ENCODE results near the gene THSD7A. TPM values are rescaled to one million over a fixed set of nuclear protein-coding genes. Genes with fewer than 3 reads are reported as not detected.

THSD7A gene, protein sequence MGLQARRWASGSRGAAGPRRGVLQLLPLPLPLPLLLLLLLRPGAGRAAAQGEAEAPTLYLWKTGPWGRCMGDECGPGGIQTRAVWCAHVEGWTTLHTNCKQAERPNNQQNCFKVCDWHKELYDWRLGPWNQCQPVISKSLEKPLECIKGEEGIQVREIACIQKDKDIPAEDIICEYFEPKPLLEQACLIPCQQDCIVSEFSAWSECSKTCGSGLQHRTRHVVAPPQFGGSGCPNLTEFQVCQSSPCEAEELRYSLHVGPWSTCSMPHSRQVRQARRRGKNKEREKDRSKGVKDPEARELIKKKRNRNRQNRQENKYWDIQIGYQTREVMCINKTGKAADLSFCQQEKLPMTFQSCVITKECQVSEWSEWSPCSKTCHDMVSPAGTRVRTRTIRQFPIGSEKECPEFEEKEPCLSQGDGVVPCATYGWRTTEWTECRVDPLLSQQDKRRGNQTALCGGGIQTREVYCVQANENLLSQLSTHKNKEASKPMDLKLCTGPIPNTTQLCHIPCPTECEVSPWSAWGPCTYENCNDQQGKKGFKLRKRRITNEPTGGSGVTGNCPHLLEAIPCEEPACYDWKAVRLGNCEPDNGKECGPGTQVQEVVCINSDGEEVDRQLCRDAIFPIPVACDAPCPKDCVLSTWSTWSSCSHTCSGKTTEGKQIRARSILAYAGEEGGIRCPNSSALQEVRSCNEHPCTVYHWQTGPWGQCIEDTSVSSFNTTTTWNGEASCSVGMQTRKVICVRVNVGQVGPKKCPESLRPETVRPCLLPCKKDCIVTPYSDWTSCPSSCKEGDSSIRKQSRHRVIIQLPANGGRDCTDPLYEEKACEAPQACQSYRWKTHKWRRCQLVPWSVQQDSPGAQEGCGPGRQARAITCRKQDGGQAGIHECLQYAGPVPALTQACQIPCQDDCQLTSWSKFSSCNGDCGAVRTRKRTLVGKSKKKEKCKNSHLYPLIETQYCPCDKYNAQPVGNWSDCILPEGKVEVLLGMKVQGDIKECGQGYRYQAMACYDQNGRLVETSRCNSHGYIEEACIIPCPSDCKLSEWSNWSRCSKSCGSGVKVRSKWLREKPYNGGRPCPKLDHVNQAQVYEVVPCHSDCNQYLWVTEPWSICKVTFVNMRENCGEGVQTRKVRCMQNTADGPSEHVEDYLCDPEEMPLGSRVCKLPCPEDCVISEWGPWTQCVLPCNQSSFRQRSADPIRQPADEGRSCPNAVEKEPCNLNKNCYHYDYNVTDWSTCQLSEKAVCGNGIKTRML (N-terminal part only)
- polyA plus RNA-seq (ENCODE audit: insufficient read length in 4 of 4): 10 to 100 TPM; 62.0 to 76.0 (median 72.8) TPM

DNA sequence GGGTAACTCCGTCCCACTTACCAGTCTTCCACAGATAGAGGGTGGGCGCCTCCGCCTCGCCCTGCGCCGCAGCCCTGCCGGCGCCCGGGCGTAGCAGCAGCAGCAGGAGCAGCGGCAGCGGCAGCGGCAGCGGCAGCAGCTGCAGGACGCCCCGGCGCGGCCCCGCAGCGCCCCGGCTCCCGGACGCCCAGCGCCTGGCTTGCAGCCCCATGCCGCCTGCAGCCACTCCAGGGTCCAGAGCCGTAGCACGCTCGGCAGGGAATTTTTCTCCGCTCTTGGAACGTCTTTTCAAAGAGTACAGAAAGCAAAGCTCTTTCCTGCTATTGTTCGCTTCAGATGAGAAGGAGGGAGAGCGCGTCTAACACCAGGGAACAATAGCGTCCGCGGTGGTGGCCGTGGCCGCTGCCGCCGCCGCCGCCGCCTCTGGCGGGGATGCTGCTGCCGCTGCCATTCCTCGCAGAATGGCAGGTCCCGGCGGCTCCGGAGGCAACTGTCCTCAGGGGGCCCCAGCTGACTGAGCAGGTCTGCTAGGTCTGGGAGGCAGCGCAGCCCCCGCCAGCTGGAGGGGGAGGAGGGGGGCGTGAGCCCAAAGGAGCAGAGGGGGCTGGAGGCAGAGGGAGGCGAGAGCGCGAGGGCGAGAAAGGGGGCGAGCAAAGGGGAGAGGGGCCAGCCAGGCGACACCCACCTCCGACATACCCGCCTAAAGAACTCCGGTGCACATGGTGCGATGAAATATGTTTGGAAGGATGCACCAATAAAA, at the start of gene THSD7A:
TSS of gene THSD7A (minus strand) at position 463 of the 760 bp plus-strand sequence. CDS start at position 211, 252 bp downstream.
- peak in 2 of 4 donors; percentile 43 to 50 for DNase-seq (ENCODE audit: low read depth in 4 of 4, low spot score in 2 of 4)

DNA sequence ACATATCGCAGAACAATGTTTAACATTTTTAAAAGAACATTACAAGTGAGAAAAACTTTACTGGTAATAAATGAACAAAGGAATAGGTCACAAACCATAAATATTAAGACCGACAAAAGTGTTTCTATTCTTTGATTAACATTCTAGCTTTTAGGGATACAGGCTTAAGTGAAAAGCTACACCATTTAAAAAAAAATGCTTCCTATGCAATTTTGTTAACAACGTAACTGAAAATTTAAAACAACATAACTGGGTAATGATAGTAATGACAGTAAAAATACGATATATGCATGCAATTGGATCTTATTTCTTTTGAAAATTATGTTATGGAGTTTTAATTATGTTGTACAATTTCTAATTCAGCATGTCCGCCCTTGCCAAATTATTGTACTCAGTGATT, 49.7 kb upstream of the THSD7A start:
- DNase-seq (ENCODE audit: low read depth in 4 of 4, low spot score in 2 of 4): no peak

DNA sequence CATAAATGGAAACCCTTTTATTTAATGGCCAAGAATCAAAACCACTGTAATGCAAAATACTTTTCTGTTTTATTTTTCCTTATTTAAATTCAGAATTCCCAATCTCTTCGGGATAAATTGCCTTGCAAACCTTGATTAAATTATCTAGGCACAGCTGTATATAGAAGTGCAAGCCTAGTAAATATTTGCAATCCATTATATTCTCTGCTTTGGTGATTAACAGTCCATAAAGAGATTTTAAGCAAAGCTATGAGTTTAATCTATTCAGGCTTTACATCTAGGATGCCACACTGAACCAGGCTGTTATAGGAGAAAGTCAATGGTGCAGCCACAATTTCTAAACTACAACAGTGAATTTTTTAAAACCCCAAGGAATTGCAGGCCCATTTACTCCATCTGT, 43.6 kb upstream of the THSD7A start:
- DNase-seq (ENCODE audit: low read depth in 4 of 4, low spot score in 2 of 4): no peak

DNA sequence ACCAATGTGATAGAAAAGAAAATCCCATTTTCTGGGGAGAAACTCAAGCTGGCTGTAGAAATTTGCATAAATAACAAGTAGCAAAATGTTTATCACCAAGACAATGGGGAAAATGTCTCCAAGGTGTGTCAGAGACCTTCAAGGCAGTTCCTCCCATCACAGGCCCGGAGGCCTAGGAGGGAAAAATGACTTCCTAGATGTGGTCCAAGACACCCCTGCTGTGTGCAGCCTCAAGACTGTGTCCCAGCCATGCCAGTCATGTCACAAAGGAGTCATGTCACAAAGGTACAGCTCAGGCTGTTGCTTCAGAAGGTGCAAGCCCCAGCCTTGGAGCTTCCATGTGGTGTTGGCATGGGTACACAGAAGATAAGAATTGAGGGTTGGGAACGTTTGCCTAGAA, 33.7 kb upstream of the THSD7A start:
- DNase-seq (ENCODE audit: low read depth in 4 of 4, low spot score in 2 of 4): no peak

DNA sequence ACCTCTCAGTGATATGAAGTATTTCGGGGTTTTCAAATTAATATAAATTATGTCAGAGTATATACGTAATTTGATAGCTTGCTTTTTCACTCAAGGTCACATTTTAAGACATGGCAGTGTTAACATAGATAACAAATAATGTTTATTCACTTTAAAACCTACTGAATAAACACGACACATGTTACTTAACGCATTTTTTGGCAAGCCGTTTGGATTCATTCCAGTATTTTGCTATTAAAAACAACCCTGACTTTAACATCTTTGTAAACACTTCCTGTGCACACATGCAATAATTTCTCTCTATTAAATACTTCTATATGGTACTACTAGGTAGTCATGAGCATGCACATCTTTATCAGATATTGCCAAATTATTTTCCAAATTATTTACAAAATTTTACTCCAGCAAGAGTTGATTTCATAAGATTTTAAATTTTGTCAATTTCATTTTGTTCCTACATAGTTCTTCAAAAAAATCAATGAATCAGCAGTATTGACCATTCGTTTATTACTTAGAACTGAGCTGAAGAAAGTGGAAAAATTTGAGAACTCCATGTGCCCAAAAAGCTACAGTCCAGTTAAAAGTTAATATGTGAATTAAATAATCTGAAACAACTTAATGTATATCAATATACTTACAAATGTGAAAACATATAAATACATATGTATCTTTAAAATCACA, 26.8 kb upstream of the THSD7A start:
- DNase-seq (ENCODE audit: low read depth in 4 of 4, low spot score in 2 of 4): no peak

DNA sequence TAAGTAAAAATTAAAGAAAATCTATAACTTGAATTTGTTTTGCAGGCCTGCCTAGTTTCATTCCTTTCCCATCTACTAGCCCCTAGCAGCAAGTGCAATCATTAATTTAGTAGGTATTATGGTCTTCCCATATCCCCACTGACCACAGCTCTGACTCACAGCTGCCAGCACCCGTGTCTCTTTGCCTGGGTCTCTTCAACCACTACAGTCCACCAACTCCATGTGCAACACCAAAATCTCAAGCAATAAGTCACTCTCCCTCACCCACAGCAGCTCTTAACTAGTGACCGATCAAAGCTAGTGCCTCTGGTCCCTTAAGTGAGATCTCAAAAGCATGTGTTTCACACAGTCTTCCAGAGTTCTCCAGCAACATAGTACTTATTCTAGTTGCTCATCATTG, 26.0 kb upstream of the THSD7A start:
- no peak for DNase-seq (ENCODE audit: low read depth in 4 of 4, low spot score in 2 of 4)

DNA sequence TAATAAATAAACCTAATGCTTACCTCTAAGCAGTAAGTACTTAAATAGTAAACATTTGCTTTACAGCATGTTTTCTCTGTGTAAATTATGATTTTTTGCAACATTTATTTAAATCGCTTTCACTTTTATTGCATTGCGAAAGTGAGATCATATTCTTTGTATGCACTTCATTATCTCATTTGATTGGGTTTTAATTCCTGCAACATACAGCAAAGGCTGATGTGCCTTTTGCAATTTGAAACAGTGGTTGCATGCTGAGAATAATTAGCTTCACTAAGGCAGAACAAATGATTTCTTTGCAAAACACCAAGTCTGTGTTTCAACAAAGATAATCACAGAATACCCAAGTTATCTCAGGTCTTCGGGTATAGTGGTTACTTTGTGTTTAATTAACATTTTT, 16.3 kb upstream of the THSD7A start:
- DNase-seq (ENCODE audit: low read depth in 4 of 4, low spot score in 2 of 4): no peak

DNA sequence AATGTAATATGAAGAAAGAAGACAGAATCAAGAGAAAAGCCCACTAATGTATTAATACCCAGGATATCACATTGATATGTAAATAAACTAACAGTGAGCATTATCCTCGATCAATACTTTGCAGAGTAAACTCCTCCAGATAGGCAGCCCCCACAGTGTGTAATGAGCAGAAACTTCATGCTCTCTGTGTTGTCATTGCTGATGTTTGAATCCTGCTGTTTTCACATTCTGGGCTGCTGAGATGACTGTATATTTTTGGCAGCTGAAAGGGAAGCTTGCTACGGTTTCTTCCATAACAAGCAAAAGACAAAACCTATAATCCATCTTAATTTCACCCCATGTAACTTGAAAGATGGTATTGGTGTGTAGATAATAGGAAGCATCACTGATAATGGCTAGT, 15.3 kb upstream of the THSD7A start:
- no peak for DNase-seq (ENCODE audit: low read depth in 4 of 4, low spot score in 2 of 4)

DNA sequence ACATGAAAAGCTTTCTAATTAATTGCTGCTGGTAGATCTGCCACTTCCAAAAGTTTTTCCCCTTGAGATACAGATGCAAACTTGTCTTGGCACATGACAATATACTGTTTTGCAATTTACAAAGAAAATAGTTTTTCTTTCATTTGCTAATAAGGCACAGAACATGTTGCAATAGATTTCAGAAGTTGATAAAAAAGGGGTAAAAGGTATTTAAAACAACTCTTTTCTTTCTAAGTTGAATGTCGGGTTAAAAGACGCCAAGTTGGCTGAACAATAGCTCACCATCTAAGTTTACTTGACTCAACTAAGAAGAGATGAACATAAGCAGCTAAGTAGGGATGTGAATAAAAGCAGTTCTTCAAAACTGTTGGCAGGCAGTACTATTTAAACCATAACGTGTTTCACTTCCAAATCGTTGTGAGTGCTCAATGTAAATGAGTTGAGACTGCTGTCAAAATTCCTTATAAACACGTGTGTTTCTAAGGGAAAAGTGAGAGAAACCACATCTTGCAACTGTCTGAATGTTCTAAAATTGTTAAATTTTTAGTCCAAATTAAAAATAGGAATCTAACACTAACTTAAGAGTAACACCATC, 14.5 kb upstream of the THSD7A start:
- DNase-seq (ENCODE audit: low read depth in 4 of 4, low spot score in 2 of 4): no peak

DNA sequence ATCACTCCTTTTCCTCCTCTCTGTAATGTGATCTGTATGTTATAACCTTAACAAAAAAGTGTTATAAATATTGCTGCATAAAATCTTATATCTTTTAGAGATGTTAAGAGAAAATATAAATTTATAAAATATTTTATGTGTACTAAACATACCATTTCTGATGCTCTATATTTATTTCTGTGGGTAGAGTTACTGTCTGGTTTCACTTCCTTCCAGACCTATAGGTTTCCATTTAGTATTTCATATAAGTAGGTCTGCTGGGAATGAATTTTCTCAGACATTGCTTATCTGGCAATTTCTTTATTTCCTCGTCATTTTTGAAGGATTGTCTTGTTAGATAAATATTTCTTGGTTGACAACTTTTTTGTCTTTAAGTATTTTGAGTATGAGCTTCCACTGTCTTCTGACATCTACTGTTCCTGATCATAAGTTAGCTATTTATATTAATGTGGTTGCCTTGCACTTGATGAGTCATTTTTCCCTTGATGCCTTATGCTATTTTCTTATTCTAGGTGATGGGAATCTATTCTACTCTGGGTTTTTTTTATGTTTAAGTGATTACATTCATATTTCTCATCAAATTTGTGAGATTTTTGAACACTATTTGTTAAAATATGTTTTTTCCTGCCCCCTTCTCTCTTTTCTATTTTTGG, 11.2 kb upstream of the THSD7A start:
- DNase-seq (ENCODE audit: low read depth in 4 of 4, low spot score in 2 of 4): no peak

DNA sequence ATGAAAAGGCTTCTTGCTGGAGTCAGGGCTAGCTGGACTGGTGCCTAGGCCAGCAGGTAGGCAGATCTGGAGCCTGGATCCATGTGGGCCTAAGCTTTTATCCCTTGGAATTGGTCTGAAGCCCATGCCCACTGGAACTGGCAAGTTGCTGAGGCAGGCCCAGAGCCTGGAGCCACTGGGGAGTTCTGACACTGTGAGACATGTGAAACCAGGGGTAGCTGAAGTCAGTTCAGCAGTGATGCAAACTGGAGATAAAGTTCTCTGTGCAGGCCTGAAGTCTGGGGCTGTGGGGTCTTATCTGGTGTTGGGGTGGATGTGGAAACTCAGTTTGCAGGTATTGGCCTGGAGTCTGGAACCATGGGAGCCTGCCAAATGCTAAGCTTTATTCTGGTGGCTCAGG, 9.7 kb upstream of the THSD7A start:
- no peak for DNase-seq (ENCODE audit: low read depth in 4 of 4, low spot score in 2 of 4)

DNA sequence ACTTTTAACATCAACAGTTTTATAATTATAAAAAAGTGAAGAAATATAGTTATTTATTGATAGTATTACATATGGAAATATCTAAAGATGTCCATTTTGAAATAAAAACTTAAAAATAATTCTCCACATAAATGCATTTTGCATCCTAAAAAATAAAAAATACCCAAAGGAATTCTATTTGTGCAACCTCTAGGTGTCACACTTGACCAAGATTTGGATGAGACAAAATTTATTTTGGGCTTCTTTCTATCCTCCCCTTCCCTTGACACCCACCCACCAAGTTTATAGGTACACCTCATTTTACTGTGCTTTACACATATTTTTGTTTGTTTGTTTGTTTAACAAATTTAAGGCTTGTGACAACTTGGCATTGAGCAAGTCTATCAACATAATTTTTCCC, 3.3 kb upstream of the THSD7A start:
- DNase-seq (ENCODE audit: low read depth in 4 of 4, low spot score in 2 of 4): no peak

DNA sequence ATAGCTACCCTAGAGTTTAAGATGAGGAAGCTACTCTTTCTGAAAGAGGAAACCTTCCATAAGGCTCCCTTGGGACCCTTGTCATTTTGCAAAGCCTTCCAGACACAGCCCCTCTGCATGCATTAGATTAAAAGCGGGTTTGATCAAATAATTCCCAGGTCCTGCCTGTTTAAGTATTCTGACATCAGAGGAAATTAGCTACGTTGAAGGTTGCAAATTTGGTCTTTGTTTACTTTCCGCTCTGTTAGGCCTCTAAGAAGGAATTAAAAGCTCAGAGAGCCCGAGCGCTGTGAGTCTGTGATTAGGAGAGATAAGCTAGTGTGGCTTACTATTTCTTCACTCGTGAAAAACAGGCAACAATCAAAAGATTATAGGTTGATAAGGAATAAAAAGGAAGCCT, 1.4 kb upstream of the THSD7A start:
- DNase-seq (ENCODE audit: low read depth in 4 of 4, low spot score in 2 of 4): peak in 1 of 4 donors; percentile 28

DNA sequence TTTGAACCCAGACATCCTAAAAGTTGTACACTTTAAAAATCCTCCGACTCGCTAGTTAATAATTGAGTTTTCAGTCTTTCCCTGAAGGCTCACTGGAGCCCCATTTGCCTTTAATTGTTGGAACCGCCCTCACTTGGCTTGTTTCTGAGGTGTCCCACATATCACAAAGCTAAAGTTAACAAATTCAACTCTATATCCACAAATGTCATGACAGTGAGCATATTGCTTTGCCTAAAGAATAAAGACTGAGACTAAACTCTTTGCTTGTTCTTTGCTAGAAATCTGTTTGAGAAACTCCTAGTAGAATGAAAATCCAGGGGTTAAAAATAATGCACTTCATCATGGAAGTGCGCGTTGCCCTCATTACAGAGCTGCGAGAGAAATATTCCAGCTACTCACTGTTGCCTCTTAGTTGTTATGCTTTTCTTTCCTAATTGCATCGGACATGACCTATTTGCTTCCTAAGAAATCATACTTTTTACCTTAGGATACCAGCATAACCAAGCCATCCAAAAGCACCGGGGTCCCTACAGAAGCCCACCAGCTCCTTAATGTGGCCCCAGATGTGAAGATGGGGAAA, 752 bp downstream of the THSD7A start:
- peak; percentile 33 to 73 (median 41) for DNase-seq (ENCODE audit: low read depth in 4 of 4, low spot score in 2 of 4)

DNA sequence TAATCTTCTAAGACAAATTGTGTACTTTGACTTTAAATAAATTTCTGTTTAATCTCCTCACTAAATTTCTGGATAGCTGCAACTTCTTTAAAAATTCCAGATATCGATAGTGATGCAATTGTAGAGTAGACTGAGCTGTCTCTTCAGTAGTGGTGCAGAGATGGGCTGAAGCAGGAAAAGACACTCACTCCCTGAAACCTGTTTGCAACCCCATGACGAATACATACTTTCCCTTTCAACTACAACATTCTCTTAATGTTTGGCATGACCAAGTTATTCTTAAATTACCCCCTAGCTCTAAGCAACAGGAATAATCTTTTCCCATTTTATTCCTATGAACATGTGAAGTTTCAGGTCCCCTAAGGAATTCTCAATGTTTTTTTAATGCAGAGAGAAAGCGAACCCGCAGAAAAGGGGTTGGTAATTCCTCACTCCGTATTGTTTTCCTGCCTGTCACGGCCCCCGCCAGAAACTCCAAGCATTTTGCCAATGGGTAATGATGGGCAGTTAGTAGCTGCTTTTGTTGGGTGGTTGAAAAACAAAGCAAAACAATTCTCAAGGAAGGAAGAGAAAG, 1.3 kb downstream of the THSD7A start:
- DNase-seq (ENCODE audit: low read depth in 4 of 4, low spot score in 2 of 4): no peak

DNA sequence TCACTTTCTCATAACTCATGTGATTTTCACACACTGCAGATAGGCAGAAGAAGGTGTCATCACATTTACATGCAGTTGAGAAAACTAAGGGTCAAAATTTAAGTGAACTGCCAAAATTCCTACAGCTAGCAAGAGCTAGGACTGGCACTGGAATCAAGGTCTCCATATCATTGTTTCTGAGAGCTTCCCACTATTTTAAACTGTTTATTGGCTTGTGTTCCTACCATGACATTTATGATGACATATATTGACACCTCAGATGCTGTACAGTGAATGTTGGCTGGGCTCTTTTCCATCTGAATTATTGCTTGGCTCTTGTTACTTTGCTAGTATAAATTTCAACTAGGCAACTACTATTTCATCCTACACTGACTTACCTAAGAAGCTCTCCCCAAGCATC, 2.0 kb downstream of the THSD7A start:
- DNase-seq (ENCODE audit: low read depth in 4 of 4, low spot score in 2 of 4): no peak

DNA sequence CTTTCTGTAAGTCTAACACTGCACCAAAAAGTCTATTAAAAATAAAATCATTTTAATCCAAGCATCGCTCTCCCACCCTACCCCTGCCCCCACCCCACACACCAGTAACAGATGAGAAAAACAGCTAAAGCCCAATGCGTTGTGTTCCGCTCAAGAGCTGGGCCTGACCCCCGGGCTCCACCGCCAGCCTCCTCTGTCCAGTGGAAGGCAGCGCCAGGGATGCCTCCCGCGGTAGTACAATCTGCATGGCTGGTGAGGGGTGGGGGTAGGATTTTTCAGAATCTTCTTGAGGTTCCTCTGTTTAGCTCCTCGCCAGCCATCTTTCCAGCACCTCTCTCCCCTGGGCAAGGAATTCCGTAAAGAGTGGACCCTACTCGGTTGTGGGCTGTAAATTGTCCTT, 12.1 kb downstream of the THSD7A start:
- no peak for DNase-seq (ENCODE audit: low read depth in 4 of 4, low spot score in 2 of 4)

DNA sequence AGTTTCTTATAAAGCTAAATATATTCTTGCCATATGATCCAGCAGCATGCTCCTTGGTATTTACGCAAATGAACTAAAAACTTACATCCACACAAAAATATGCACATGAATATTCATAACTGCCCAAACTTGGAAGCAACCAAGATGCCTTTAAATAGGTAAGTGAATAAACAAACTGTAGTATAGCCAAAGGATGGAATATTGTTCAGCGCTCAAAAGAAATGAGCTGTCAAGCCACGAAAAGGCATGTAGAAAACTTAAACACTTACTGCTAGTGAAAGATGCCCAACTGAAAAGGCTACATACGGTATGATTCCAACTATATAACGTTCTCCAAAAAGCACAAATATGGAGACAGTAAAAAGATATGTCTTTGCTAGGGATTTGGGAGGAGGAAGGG, 12.7 kb downstream of the THSD7A start:
- DNase-seq (ENCODE audit: low read depth in 4 of 4, low spot score in 2 of 4): no peak

Data from left renal cortex interstitium (tissue), 4 donors.